Right ventricle myocardium inferior (tissue), 1 donor: ENCODE measurements around the gene NRL. TPM values are rescaled to one million over a fixed set of nuclear protein-coding genes. Genes with fewer than 3 reads are reported as not detected.
A peak's percentile ranks its signal among the peaks of the same experiment; 100 is the strongest.

ENCODE experiments used
- ATAC-seq: fragments of 200-7000 bp; cut with Tn5 transposase; one replicate; pipeline ENCODE4 v1.9.1; 2020; ENCODE audit warnings: mild to moderate bottlenecking, moderate library complexity
- DNase-seq: peaks from one replicate; pipeline ENCODE4 v3.0.0; 2021; ENCODE audit errors: missing footprints
- intact Hi-C: fragments of 100-400 bp; cut with DNase I; formaldehyde crosslinking; loops from one replicate; pipeline ENCODE4 v1.11.0; 2022
- total RNA-seq: library from RNA; stranded (reverse); fragmentation: NEBNext Ultra II Directional; extraction: Animal tissue kit (Norgen Biotek cat#: 25700); gene quantifications from one replicate; pipeline ENCODE4 v1.2.1, GENCODE V29; 2021
- donor health status: DM: no; HTN: yes; CAD: no; lungs with severe emphysema.

The NRL gene
- total RNA-seq, 1 donor from 2014 or later, result 1.8 TPM

GRCh38 chr14:24093207-24093900 is 21.4 kb downstream of the NRL start:
- ATAC-seq, result no peak
- intact Hi-C loops, result loop anchor here (2.0 kb wide), 1 partner anchor 15 kb away; no protein-coding TSS in a partner anchor
- DNase-seq, result no peak

GRCh38 chr14:24092505-24093206 is 22.1 kb downstream of the NRL start:
- intact Hi-C loops, result loop anchor here (2.0 kb wide), 1 partner anchor 16 kb away; no protein-coding TSS in a partner anchor
- DNase-seq (no peak), ATAC-seq (no peak)

GRCh38 chr14:24092110-24092504 is 22.6 kb downstream of the NRL start:
- intact Hi-C loops, result loop anchor here (2.0 kb wide), 1 partner anchor 17 kb away; no protein-coding TSS in a partner anchor
- ATAC-seq (no peak), DNase-seq (no peak)

GRCh38 chr14:24089890-24090289 is 24.9 kb downstream of the NRL start:
- no peak for DNase-seq
- intact Hi-C loops, result loop anchor here (1.0 to 2.0 kb wide), 2 partner anchors 31 to 76 kb away; no protein-coding TSS in a partner anchor
- no peak for ATAC-seq

GRCh38 chr14:24088095-24088494 is 26.7 kb downstream of the NRL start:
- DNase-seq (no peak), ATAC-seq (no peak)
- intact Hi-C loops, result no loop called here

- no peak for ATAC-seq
- intact Hi-C loops, result no loop called here
- no peak for DNase-seq
Measured at GRCh38 chr14:24087004-24087403, 27.7 kb downstream of the NRL start.

GRCh38 chr14:24086193-24086955 is 28.4 kb downstream of the NRL start:
- ATAC-seq (no peak), DNase-seq (no peak)
- intact Hi-C loops, result no loop called here

GRCh38 chr14:24085215-24085614 is 29.5 kb downstream of the NRL start:
- DNase-seq (no peak), ATAC-seq (no peak)
- intact Hi-C loops, result no loop called here

GRCh38 chr14:24084440-24084839 is 30.3 kb downstream of the NRL start:
- ATAC-seq (no peak), DNase-seq (no peak)
- intact Hi-C loops, result no loop called here

GRCh38 chr14:24083462-24083861 is 31.3 kb downstream of the NRL start:
- intact Hi-C loops, result no loop called here
- no peak for ATAC-seq
- DNase-seq, result no peak

GRCh38 chr14:24082411-24083080 is 32.2 kb downstream of the NRL start:
- no peak for ATAC-seq
- DNase-seq, result no peak
- intact Hi-C loops, result no loop called here

- ATAC-seq (no peak), DNase-seq (no peak)
- intact Hi-C loops, result no loop called here
Measured at GRCh38 chr14:24081739-24082211, 33.0 kb downstream of the NRL start.

GRCh38 chr14:24080888-24081738 is 33.6 kb downstream of the NRL start:
- intact Hi-C loops, result no loop called here
- ATAC-seq, result peak; percentile 76
- DNase-seq, result no peak

- no peak for ATAC-seq
- intact Hi-C loops, result no loop called here
- no peak for DNase-seq
Measured at GRCh38 chr14:24080142-24080530, 34.6 kb downstream of the NRL start.

- intact Hi-C loops, result no loop called here
- DNase-seq (no peak), ATAC-seq (no peak)
Measured at GRCh38 chr14:24079491-24080141, 35.1 kb downstream of the NRL start.

- DNase-seq, result no peak
- ATAC-seq, result no peak
- intact Hi-C loops, result no loop called here
Measured at GRCh38 chr14:24078146-24078545, 36.6 kb downstream of the NRL start.

- intact Hi-C loops, result no loop called here
- DNase-seq (no peak), ATAC-seq (no peak)
Measured at GRCh38 chr14:24077086-24077485, 37.7 kb downstream of the NRL start.

- DNase-seq (no peak), ATAC-seq (no peak)
- intact Hi-C loops, result no loop called here
Measured at GRCh38 chr14:24076302-24076601, 38.5 kb downstream of the NRL start.
